Kidney capillary endothelial cell (primary cell): ENCODE results near the gene FHOD3.

ENCODE experiments used
- DNase-seq: peaks from one replicate; pipeline ENCODE4 v3.0.0-alpha.2; 2018; ENCODE audit warnings: low spot score

FHOD3 gene

DNA sequence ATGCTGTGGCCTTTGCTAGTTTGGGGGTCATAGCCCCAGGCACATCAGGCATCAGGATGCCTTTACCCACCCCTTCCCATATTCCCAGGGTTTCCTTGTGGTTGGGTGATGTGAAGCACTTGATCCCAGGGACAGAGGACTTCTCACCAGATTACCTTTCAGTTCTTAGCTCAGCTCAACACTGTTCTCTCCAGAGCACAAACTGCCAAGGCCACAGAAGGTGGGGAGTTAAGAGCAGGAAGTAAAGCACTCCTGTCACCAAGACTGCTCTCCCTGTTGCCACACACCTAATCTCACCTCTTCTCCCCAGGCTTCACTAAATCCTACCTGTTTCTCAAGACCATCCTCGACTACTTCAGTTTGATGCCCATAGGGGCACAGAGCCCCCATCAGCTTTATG is 25.9 kb downstream of the FHOD3 start:
- DNase-seq, result no peak

GRCh38 chr18:36325846-36326245 is 28.3 kb downstream of the FHOD3 start:
- DNase-seq, result no peak

- DNase-seq, result no peak
These were observed 29.3 kb downstream of the FHOD3 start for GRCh38 chr18:36326771-36327170.

DNA sequence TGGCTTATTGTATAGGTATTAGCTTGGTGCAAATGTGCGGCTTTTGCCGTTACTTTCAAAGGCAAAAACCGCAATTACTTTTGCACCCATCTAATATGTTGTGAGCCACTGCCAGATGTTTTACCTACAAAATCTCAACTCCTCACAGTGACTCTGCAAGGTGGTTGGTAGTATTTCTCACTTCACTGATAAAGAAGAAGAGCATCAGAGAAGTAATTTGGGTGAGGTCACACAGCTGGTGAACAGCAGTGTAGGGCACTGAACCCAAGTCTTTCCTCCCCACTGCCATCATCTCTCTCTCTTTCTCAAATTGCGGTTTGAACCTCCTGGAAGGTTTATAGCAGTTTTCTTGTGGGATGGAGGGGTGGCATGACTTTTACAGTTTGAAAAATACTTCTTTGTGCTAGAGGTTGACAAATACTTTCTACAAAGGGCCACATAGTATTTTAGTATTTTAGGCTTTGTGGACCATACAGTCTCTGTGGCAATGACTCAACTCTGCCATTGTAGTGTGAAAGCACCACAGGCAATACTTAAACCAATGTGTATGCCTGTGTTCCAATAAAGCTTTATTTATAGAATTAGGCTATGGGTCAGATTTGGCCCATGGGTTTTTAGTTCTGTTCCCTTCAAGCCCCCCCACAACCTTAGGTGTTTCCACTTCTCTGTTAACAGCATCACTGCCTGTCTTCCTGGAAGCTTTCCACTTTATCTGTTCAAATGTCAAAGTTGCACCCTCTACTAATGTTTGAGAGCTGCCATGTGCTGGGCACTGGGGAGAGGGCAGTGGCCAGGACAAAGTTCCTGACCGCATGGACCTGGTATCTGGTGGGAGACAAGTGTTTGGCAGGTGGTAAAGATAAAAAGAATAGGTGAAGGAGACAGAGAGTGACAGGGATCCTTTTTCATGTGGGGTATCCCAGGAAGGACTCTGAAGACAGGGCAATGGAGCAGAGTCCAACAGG is 30.1 kb downstream of the FHOD3 start:
- no peak for DNase-seq

- DNase-seq, result no peak
These were observed 30.9 kb downstream of the FHOD3 start for GRCh38 chr18:36328385-36328858.

GRCh38 chr18:36328916-36329315 is 31.4 kb downstream of the FHOD3 start:
- DNase-seq, result no peak

GRCh38 chr18:36329684-36330434 is 32.3 kb downstream of the FHOD3 start:
- DNase-seq, result no peak

DNA sequence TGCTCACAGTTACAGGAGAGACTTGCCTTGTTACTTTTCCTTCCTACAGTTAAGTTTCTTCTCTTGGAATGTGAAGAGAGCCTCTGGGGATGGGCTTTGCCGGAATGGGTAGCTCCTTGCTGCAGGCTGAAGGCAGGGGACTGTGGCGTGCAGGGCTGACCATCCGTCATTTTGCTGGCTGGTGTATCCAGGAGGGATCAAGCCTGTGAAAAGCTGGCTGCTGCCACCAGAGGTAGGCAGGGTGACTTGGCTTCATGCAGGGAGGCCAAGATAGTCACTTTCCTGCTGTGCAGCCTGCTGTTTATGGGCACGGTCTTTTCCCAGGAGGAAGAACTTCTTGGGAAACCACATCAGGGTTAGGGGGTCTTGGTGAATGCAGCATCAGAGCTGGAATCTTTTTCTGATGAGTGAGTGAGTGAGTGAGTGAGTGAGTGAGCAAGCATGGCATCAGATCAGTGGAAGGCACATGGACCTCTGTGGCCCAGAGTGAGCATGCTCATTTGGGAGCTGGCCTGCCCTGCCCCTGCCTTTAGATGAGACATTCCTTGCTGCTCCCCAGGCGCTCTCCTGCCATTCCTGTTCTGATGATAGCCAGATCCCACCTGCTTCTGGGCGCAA is 33.0 kb downstream of the FHOD3 start:
- DNase-seq, result no peak

GRCh38 chr18:36331521-36331971 is 34.0 kb downstream of the FHOD3 start:
- no peak for DNase-seq

DNA sequence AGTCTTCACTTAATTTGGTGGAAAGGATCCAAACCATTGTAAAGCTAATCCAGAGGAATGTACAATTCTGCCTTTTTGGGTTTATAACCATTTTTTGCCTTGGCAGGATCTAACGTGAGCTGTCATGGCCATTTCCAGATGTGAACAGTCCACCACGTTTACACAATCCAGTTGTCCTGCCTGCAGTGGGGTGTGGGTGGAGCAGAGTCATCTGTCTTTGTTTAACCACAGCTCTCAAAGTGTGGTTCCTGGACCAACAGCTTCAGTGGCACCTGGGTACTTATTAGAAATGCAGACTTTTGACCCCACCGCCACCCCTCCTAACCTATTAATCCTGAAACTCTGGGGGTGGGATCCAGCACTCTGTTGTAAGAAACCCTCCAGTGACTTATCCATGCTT is 35.9 kb downstream of the FHOD3 start:
- no peak for DNase-seq

DNA sequence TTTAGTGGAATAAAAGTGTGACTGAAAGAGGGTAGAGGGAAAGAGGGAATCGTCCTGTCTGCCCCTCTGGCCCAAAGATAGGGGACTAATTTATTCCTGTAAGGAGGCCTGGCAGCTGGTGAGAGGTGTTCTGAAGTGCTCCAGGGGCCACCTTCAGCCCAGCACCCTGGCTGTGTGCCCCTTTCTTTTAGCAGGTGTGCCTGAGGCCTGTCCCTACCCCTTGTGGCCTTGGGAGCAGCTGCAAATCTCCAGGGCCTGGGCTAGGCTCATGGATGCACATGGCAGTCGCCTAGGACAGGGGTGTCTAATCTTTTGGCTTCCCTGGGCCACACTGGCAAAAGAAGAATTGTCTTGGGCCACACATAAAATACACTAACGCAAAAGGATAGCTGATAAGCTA is 37.3 kb downstream of the FHOD3 start:
- DNase-seq, result no peak

- DNase-seq, result no peak
These were observed 38.2 kb downstream of the FHOD3 start for GRCh38 chr18:36335476-36336279.

DNA sequence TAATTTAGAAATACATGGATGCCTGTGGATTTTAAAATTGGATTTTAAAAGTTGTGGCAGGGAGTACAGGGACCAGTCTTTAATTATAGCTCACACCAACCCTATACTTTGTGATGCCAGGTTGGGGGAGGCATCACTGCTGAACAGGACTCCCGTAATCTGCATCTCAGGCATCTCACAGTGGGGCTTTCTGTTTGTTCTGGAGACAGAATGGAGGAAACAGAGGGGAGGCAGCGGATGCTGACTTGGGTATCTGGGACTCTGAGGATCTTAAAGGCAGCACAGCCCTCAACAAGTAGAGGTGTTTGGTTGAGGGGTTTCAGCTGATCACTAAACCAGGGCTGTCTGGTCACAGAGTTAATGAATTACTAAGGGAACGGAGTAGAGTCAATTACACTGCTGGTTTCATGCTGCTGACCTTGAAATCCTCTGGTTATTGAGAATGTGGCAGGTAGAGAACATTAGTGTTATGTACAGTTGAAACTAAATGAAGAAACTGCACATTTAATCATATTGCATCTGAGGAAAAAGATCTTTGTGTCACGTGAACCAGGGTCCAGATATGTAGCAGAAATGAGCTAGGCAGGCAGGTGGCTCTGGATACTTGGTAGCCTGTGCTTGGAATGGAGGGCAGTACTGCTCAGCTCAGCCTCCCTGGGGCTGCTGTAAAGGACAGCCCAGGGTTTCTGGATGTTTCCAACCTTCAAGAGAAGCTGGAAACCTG is 40.3 kb downstream of the FHOD3 start:
- no peak for DNase-seq

- no peak for DNase-seq
These were observed 41.0 kb downstream of the FHOD3 start for GRCh38 chr18:36338403-36338933.

DNA sequence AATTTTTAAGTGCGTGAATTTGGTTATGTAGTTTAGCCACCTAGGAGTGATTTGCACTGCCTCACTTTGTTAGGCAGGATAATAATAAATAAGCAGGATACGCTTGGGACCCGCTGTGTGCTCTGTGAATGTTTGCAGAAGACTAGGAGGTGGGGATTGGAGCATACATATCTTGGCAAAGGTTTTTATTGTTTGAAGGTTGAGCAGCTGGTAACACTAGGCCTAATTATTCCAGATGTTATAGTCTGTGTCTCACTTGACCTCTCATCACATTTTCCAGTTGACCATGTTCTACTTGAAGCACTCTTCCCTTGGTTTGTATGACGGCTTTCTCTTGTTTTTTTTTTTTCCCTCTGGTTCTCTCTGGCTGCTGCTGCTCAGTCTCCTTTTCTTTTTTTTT is 42.7 kb downstream of the FHOD3 start:
- no peak for DNase-seq

DNA sequence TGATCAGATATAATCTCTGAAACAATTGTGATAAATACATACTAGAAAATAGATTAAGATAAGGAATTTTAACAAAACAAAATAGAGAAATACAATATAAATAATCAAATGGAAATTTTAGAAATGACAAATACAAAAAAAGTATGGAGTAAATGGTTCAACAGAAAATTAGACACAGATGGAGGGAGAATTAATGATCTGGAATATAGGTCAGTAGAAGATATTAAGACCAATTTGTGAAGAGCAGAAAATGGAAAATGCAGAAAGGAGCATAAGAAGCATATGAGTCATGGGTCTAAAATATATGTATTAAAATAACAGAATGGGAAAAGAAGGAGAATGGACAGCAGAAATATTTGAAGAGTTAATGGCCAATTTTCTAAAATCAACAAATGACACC is 44.4 kb downstream of the FHOD3 start:
- no peak for DNase-seq

- no peak for DNase-seq
These were observed 50.8 kb downstream of the FHOD3 start for GRCh38 chr18:36348331-36348730.

GRCh38 chr18:36348971-36349417 is 51.5 kb downstream of the FHOD3 start:
- no peak for DNase-seq

- no peak for DNase-seq
These were observed 52.0 kb downstream of the FHOD3 start for GRCh38 chr18:36349552-36349951.

GRCh38 chr18:36350251-36350651 is 52.7 kb downstream of the FHOD3 start:
- no peak for DNase-seq
